NCI-H1105 treated with DMSO at 0.1 percent for 48 hours (cell line): ENCODE results near the gene PKHD1.

ENCODE experiments used
- DNase-seq: peaks from one replicate; lab custom pipeline; 2025; lab: John Stamatoyannopoulos, UW

The PKHD1 gene

DNA sequence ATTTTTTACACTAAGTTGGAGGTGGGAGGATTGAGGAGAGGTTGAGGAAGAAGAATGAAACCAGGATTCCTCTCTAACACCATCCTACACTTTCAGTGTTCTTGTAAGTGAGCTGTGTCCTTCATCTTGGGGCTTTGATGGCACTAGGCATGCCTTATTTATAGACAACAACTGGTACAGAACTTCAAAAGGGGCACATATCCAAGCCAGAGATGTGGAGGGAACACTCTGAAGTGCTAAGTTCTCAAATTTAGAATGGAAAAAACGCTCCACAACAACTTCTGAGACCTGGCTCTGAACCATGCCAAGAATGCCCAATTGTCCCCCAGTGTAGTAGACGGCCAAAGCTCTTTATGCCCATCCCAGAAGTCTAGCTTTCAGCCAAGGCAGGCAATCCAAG, 16.2 kb upstream of the PKHD1 start:
- no peak for DNase-seq

- no peak for DNase-seq
Observed at GRCh38 chr6:52102405-52102804, 15.0 kb upstream of the PKHD1 start.

GRCh38 chr6:52098721-52099120, 11.3 kb upstream of the PKHD1 start:
- no peak for DNase-seq

GRCh38 chr6:52089758-52090348, 2.4 kb upstream of the PKHD1 start:
- DNase-seq = peak; percentile 6

DNA sequence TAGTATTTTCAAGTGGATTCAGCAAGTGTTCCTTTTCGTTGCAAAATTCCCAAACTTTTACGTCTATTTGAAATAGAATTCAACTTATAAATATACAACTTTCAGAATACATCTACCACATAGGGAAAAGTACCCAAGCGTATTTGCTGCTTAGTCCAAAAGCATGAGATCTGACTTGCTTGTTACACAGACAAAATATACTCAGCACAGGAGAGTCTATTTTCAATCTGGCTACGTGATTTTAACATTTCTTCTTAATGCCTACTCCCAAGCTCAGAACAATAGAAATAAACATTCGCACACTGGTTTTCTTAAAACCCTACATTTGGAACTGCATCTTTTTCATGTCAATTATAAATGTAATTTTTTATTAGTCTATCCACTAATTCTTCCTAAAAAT, 672 bp downstream of the PKHD1 start:
- no peak for DNase-seq

- DNase-seq = no peak
Observed at GRCh38 chr6:52081237-52081636, 6.2 kb downstream of the PKHD1 start.

GRCh38 chr6:52077961-52078625, 9.3 kb downstream of the PKHD1 start:
- no peak for DNase-seq

GRCh38 chr6:52077180-52077884, 10.1 kb downstream of the PKHD1 start:
- no peak for DNase-seq

GRCh38 chr6:52076791-52077179, 10.6 kb downstream of the PKHD1 start:
- DNase-seq = no peak

DNA sequence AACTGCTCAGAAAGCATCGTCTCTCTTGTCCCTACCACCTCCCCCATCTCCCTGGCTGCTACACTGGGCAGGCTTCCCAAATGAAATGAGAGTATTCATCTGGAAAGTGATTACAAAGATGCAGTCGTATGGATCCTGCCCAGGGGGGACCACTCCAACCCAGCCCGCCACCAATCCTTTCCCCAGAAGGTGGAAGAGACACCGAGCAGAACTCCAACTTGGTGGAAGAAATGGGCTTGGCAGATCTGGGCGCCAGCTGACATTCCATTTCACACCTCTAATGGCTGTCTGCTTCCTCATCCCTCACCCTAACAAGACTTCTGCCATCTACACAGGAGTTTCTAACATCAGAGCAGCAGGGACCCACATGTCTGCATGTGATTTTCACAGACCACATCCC, 12.7 kb downstream of the PKHD1 start:
- no peak for DNase-seq

DNA sequence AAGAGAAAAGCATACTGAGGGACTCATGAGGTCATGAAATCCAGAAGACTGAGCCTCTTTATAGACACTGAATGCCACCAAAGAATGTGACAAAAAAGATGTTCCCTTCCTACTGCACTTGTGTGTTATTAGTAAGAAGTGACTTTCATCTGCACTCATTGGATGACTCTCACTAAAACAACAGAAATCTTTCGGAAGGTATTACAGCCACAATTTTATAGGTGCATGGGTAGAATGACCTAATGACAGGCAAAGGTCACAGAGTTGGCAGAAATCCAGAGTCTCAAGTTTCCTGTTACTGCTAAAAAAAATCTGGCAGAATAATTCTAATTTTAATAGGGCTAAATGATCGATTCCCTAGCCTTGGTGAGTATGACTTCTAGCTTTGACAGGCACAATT, 13.3 kb downstream of the PKHD1 start:
- DNase-seq = peak; percentile 16

- DNase-seq = no peak
Observed at GRCh38 chr6:52065621-52066020, 21.8 kb downstream of the PKHD1 start.

DNA sequence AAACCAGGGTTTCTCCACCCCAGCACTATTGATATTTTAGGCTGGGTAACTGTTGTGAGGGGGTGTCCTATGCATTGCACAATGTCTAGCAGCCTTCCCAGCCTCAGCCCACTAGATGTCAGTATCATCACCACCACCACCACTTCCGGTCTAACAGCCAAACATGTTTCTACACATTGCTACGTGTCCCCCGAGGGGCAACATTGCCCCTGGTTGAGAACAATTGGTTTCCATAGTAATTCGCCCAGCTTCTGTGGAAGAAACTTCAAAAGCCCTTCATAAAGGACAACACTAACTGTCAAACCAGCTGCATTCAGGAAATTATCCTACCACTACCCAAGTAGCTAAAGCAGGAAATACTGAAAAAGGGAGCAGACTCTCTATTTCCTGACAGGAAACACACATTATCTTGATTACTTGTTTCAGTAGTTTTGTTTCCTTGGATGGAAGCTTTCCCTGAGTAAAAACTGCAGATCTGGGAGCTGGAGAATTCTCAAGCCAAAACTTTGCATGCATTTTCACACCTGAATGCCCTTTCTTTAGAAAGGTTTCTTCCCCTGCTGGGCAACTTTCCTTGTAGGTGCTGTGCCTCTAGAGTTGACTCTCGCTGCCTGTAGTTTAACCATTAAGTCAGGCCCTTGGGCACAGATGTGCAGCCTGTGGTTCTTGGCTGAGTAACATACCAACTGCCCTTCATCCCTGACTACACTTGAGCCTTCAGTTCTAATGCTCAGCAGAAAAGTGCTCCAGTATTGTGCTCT, 23.6 kb downstream of the PKHD1 start:
- DNase-seq = peak; percentile 37

- DNase-seq = no peak
Observed at GRCh38 chr6:52061481-52061880, 25.9 kb downstream of the PKHD1 start.

GRCh38 chr6:52059821-52060220, 27.6 kb downstream of the PKHD1 start:
- no peak for DNase-seq

DNA sequence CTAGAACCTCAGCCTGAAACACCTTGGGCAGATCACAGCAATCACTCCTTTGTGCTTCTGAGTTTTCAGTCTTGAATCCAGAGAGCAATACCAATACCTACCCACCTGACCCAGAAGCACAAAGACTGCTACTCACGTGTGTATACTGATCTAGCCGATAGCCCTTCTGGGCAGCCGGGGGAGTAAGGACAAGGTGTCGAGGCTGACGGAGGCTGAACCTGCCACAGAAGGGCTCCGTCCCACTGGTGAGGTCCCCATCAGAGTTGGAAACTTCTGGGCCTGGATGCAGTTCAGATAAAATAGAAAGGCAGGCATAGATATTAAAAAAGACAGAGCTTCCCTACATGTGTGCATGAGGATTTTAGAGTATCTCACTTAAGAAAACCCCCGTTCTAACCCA, 32.0 kb downstream of the PKHD1 start:
- no peak for DNase-seq

DNA sequence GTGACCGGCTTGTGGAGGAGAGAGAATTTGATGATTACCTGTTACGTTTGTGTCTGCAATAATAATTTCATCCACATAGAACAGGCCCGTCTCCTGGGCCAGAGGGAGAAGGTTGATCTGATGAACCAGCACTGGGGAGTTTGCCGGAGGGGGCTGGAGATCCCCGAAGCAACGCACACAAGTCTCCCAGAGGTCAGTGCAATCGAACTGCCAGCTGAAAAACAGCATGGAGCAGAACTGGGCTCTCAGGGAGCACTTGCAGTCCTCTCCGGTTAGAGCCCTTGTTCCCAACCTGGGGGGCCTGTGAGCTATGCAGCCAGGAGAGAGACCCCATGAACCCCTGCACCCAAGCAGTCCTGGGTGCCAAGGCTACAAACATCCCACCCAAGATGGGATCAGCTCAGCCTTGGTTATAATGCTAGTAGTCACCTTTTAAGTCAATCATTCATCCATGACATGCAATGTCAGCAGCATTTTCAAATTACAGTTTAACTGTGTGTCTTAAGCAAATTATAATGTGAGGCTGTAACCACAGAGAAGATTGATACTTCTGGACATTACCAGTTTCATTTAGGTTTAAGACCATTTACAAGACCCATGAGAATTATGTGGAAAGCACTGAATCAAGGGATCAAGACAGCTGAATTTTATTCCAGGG, 34.2 kb downstream of the PKHD1 start:
- no peak for DNase-seq

DNA sequence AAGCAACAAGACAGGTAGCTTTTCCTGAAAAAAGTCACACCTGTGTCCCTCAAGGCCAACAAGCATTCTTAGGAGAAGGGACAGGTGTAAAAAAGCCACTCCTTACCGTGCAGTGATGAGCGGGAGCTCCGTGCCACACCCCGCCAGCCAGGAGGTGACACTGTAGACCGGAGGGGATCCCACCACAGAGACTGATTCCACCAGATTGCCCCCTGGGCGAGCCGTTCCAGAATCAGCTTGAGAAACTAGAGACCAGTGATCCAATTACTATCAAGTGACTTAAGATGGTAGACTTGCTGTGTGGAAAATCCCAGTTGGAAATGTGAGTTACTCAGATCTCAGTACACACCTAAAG, 37.4 kb downstream of the PKHD1 start:
- DNase-seq = no peak

GRCh38 chr6:52049252-52050050, 38.0 kb downstream of the PKHD1 start:
- peak; percentile 58 for DNase-seq

- DNase-seq = no peak
Observed at GRCh38 chr6:52046456-52046855, 41.0 kb downstream of the PKHD1 start.

DNA sequence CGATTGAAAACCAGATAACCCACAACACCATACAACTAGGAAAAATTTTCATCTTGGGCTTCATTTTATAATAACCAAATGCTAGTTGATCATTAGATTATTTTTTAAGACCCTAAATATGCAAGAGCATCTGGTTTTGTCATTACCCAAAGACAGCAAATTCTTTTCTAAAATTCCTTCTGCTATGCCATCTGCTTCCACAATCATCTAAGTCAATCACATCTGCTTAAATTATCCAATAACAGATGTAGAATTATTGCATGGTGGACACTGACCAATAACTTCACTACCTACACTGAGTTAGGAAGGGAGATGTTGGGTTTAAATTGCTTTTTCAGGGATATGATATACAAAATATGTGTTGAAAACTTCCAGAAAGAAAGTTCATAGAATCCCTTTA, 41.9 kb downstream of the PKHD1 start:
- no peak for DNase-seq

DNA sequence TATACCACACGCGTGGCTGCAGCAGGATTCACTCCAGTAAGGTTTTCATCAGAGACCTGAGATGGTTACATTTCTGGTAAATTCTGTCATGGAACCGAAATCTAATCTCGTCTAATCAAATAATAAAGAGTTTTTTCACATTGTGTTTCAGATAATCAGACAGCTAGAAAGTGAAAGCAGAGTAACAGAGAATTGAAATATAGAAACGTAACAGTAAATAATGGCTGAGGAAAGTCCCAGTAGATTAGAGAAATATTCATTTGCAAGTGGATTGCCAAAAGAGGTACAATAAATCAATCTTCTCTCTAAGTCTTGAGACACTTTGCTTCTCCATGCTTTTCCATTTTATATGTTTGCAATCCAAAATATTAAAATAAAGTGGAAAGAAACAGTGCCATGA, 42.4 kb downstream of the PKHD1 start:
- DNase-seq = no peak
